ENCODE data around the gene DPYD.

The DPYD gene

GRCh38 chr1:97634758-97635157 lies 286.1 kb downstream of the DPYD start:
- no peaks in the 10 kb centered on the region for H3K27me3 ChIP-seq (ENCODE audit: insufficient read depth, insufficient read length)
- H3K9me3 ChIP-seq (ENCODE audit: insufficient read depth, low read length), result no peaks in the 10 kb centered on the region
- H3K9ac ChIP-seq (ENCODE audit: insufficient read length, low read depth), result no peak overlapping the region
- TF ChIP-seq ZNF274 (IDR thresholded peaks at IDR 0.05; ENCODE audit: low read depth, low read length), result no peak
- no peaks in the 10 kb centered on the region for H3K36me3 ChIP-seq (ENCODE audit: insufficient read depth, insufficient read length, low read length)
- H3K4me1 ChIP-seq (ENCODE audit: insufficient read depth, insufficient read length), result no peaks in the 10 kb centered on the region
- DNase-seq (ENCODE audit: low read depth, low spot score), result no peak
- no peak overlapping the region for H3K4me3 ChIP-seq (ENCODE audit: insufficient read length, low read depth)

GRCh38 chr1:97632776-97633175 lies 288.1 kb downstream of the DPYD start:
- Histone ChIP-seq H3K9ac (ENCODE audit: insufficient read length, low read depth) (no peak overlapping the region), H3K36me3 (ENCODE audit: insufficient read depth, insufficient read length, low read length) (no peaks in the 10 kb centered on the region), H3K9me3 (ENCODE audit: insufficient read depth, low read length) (no peaks in the 10 kb centered on the region), H3K4me1 (ENCODE audit: insufficient read depth, insufficient read length) (no peaks in the 10 kb centered on the region), H3K4me3 (ENCODE audit: insufficient read length, low read depth) (no peak overlapping the region), H3K27me3 (ENCODE audit: insufficient read depth, insufficient read length) (no peaks in the 10 kb centered on the region)
- no peak for DNase-seq (ENCODE audit: low read depth, low spot score)
- TF ChIP-seq ZNF274 (IDR thresholded peaks at IDR 0.05; ENCODE audit: low read depth, low read length) (no peak), YY1 (IDR thresholded peaks at IDR 0.05; ENCODE audit: insufficient read depth, insufficient read length) (no peak)

DNA sequence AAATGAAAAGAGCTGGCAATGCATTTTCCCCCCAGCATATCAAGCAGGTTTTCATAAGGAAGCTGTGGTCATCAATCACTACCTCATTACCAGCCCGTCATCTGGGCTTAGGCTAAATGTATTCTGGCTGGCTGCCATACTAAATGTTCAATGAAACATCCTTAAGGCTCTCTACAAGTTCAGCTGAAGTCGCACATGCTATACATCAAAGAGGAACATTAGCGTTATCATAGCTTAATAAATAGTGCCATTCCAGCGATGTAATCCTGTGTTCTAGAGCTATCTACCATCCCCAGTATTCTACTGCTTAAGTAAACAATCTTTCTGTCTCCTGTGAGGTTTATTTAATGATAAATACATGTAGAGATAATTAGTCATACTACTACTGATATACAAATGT lies 288.8 kb downstream of the DPYD start:
- no peak overlapping the region for H3K4me3 ChIP-seq (ENCODE audit: insufficient read length, low read depth)
- TF ChIP-seq SUZ12 (IDR thresholded peaks at IDR 0.05; ENCODE audit: extremely low read depth, insufficient read depth, insufficient read length) (no peak), YY1 (IDR thresholded peaks at IDR 0.05; ENCODE audit: insufficient read depth, insufficient read length) (no peak), ZNF274 (IDR thresholded peaks at IDR 0.05; ENCODE audit: low read depth, low read length) (no peak)
- DNase-seq (ENCODE audit: low read depth, low spot score), result no peak

DNA sequence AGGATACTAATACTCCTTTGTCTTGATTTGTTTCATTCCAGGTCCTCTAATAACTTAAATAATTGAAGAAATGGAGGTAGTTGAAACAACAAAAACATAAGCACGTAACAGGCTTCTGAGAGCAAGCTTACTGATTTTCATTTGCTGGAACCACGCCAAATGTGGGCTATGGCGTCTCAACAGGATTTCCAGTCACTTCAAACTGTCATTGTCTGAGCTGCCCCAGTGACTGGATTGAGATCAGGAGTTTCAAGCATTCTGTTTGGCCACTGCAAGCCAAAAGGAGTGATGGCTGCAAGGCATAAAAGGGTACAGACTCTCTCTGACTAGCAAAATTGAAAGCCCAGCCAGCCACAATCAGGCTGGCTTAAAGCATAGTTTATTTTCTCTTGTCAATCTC lies 289.9 kb downstream of the DPYD start:
- TF ChIP-seq YY1 (IDR thresholded peaks at IDR 0.05; ENCODE audit: insufficient read depth, insufficient read length) (no peak), SUZ12 (IDR thresholded peaks at IDR 0.05; ENCODE audit: extremely low read depth, insufficient read depth, insufficient read length) (no peak), ZNF274 (IDR thresholded peaks at IDR 0.05; ENCODE audit: low read depth, low read length) (no peak)
- Histone ChIP-seq H3K36me3 (ENCODE audit: insufficient read depth, insufficient read length, low read length) (no peaks in the 10 kb centered on the region), H3K27me3 (ENCODE audit: insufficient read depth, insufficient read length) (no peaks in the 10 kb centered on the region), H3K4me3 (ENCODE audit: insufficient read length, low read depth) (no peak overlapping the region), H3K4me1 (ENCODE audit: insufficient read depth, insufficient read length) (no peaks in the 10 kb centered on the region), H3K9me3 (ENCODE audit: insufficient read depth, low read length) (no peaks in the 10 kb centered on the region), H3K9ac (ENCODE audit: insufficient read length, low read depth) (no peak overlapping the region)
- DNase-seq (ENCODE audit: low read depth, low spot score), result no peak

More for the DNA sequence above, 288.8 kb downstream of the DPYD start:
- Histone ChIP-seq H3K9me3 (ENCODE audit: insufficient read depth, low read length) (no peaks in the 10 kb centered on the region), H3K36me3 (ENCODE audit: insufficient read depth, insufficient read length, low read length) (no peaks in the 10 kb centered on the region), H3K9ac (ENCODE audit: insufficient read length, low read depth) (no peak overlapping the region), H3K4me1 (ENCODE audit: insufficient read depth, insufficient read length) (no peaks in the 10 kb centered on the region), H3K27me3 (ENCODE audit: insufficient read depth, insufficient read length) (no peaks in the 10 kb centered on the region)

DNA sequence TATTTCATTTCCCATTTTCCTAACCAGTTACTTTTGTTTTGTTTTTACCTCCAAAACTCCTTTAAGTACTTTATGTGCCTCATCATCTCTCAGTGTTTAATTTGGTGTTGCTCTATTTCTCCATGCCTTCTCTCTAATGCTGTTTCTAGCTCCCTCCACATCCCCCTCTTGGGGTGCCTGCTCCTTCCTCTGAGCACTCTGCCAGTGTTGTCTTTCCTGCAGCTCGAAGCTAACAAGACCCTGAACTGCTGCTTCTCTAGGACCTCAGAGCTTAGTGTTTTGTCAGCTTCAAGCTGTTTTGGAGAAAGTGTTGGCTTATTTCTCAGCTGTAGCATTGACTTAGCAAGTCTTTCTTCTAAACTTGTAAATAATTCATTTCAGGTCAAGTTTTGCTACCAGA lies 290.6 kb downstream of the DPYD start:
- no peaks in the 10 kb centered on the region for H3K4me1 ChIP-seq (ENCODE audit: insufficient read depth, insufficient read length)
- no peak overlapping the region for H3K4me3 ChIP-seq (ENCODE audit: insufficient read length, low read depth)
- H3K9ac ChIP-seq (ENCODE audit: insufficient read length, low read depth), result no peak overlapping the region
- TF ChIP-seq YY1 (IDR thresholded peaks at IDR 0.05; ENCODE audit: insufficient read depth, insufficient read length) (no peak), SUZ12 (IDR thresholded peaks at IDR 0.05; ENCODE audit: extremely low read depth, insufficient read depth, insufficient read length) (no peak), ZNF274 (IDR thresholded peaks at IDR 0.05; ENCODE audit: low read depth, low read length) (no peak)
- H3K9me3 ChIP-seq (ENCODE audit: insufficient read depth, low read length), result no peaks in the 10 kb centered on the region
- H3K36me3 ChIP-seq (ENCODE audit: insufficient read depth, insufficient read length, low read length), result no peaks in the 10 kb centered on the region
- H3K27me3 ChIP-seq (ENCODE audit: insufficient read depth, insufficient read length), result no peaks in the 10 kb centered on the region
- DNase-seq (ENCODE audit: low read depth, low spot score), result no peak

GRCh38 chr1:97623220-97623619 lies 297.6 kb downstream of the DPYD start:
- TF ChIP-seq ZNF274 (IDR thresholded peaks at IDR 0.05; ENCODE audit: low read depth, low read length), result no peak
- TF ChIP-seq SUZ12 (IDR thresholded peaks at IDR 0.05; ENCODE audit: extremely low read depth, insufficient read depth, insufficient read length), result no peak
- no peak for TF ChIP-seq YY1 (IDR thresholded peaks at IDR 0.05; ENCODE audit: insufficient read depth, insufficient read length)
- Histone ChIP-seq H3K4me3 (ENCODE audit: insufficient read length, low read depth) (no peak overlapping the region), H3K9ac (ENCODE audit: insufficient read length, low read depth) (no peak overlapping the region), H3K9me3 (ENCODE audit: insufficient read depth, low read length) (no peaks in the 10 kb centered on the region), H3K4me1 (ENCODE audit: insufficient read depth, insufficient read length) (no peaks in the 10 kb centered on the region), H3K36me3 (ENCODE audit: insufficient read depth, insufficient read length, low read length) (no peaks in the 10 kb centered on the region), H3K27me3 (ENCODE audit: insufficient read depth, insufficient read length) (no peaks in the 10 kb centered on the region)
- DNase-seq (ENCODE audit: low read depth, low spot score), result no peak

- Histone ChIP-seq H3K27me3 (ENCODE audit: insufficient read depth, insufficient read length) (no peaks in the 10 kb centered on the region), H3K9ac (ENCODE audit: insufficient read length, low read depth) (no peak overlapping the region), H3K36me3 (ENCODE audit: insufficient read depth, insufficient read length, low read length) (no peaks in the 10 kb centered on the region), H3K4me3 (ENCODE audit: insufficient read length, low read depth) (no peak overlapping the region), H3K4me1 (ENCODE audit: insufficient read depth, insufficient read length) (no peaks in the 10 kb centered on the region), H3K9me3 (ENCODE audit: insufficient read depth, low read length) (no peaks in the 10 kb centered on the region)
- no peak for TF ChIP-seq SUZ12 (IDR thresholded peaks at IDR 0.05; ENCODE audit: extremely low read depth, insufficient read depth, insufficient read length)
- no peak for TF ChIP-seq ZNF274 (IDR thresholded peaks at IDR 0.05; ENCODE audit: low read depth, low read length)
- no peak for TF ChIP-seq YY1 (IDR thresholded peaks at IDR 0.05; ENCODE audit: insufficient read depth, insufficient read length)
- no peak for DNase-seq (ENCODE audit: low read depth, low spot score)
Measured at GRCh38 chr1:97621955-97622354, 298.9 kb downstream of the DPYD start.

DNA sequence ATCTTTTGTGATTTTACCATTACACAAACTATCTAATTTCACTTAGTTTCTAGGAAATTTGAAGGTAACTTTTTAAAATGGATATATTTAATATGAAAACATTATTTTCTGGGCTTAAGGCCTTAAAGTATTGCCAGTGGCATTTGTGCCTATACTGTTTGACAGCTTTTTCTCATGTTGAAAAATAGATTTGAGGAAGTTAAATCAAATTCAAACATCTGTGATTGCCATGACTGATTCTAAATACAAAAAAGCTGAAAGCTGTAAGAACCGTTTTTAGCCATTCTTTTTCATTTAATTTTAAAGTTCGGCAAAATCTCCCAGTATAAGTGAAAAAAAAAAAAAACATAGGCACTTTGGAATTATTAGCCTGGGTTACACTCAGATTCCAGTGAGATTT lies 301.1 kb downstream of the DPYD start:
- Histone ChIP-seq H3K9me3 (ENCODE audit: insufficient read depth, low read length) (no peaks in the 10 kb centered on the region), H3K27me3 (ENCODE audit: insufficient read depth, insufficient read length) (no peaks in the 10 kb centered on the region), H3K36me3 (ENCODE audit: insufficient read depth, insufficient read length, low read length) (no peaks in the 10 kb centered on the region), H3K9ac (ENCODE audit: insufficient read length, low read depth) (no peak overlapping the region), H3K4me3 (ENCODE audit: insufficient read length, low read depth) (no peak overlapping the region), H3K4me1 (ENCODE audit: insufficient read depth, insufficient read length) (no peaks in the 10 kb centered on the region)
- no peak for DNase-seq (ENCODE audit: low read depth, low spot score)
- no peak for TF ChIP-seq SUZ12 (IDR thresholded peaks at IDR 0.05; ENCODE audit: extremely low read depth, insufficient read depth, insufficient read length)
- TF ChIP-seq ZNF274 (IDR thresholded peaks at IDR 0.05; ENCODE audit: low read depth, low read length), result no peak
- no peak for TF ChIP-seq YY1 (IDR thresholded peaks at IDR 0.05; ENCODE audit: insufficient read depth, insufficient read length)
